ENCODE results near the gene SULT4A1.

Gene SULT4A1

DNA sequence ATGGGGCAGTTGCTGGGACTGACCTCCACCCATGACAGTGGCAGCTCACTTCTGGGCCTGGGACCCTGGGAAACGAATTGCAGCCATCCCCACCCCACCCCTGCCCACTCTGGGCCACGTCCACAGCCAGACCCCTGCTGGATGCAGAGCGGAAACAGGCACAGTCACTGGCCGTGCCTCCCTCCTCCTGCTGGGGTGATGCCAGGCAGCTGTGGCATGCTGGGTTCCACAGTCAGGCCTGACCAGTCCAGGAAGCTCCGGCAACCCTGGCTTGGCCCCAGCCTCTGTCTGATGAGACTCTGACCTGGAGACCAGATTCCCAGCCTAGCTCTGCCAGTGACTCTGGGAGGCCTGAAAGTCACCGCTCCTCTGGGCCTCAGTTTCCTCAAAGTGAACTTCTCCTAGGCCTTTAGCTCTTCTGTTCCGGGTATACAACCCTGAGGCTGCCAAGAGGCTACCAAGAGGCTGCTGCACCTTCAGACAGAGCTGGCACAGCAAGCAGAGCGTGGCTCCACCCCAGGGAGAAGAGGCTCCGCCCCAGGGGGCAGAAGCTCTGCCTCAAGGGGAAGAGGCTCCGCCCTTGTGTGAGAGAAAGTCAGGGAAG, 8.9 kb downstream of the SULT4A1 start:
- TF ChIP-seq JUND (IDR thresholded peaks at IDR 0.05; ENCODE audit: low read depth): no peak
- in situ Hi-C loops (cut with HindIII; ENCODE audit: low pct_unique_long_range_greater_than_20kb, low sequenced_read_pairs): no loop called here
- peak in 1 of 2 experiments; percentile 30 for DNase-seq (ENCODE audit: low read depth in 1 of 2, low spot score in 1 of 2)

DNA sequence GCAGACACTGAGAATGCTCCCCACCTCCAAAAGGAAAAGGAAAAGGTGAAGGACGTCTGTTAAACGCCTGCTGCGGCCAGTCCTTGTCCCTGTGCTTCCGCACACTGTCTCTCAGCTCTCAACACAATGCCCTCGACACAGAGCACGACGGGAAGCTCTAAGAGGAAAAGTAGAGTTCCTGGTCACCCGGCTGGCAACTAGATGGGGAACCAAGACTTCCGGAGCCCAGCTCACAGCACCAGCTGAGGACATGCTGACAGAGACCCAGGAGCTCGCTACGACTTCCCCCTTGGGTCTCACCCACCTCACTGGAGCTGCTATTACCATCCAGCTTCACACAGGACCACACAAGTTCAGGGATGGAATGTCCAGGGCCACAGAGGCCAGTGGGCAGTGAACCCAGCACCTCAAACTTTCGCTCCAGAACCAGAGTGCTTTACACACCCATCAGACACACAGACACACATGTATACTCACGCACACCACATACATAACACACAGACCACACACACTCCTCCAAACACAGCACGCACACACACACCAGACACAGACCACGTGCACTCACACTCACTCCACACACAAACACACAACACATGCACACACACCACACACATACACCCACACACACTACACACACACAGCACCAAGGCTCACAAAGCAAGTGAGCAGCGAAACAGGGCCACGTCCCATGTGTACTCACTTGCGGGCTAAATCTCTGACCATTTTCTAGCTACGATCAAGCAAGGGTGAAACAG, 9.6 kb downstream of the SULT4A1 start:
- in situ Hi-C loops (cut with HindIII; ENCODE audit: low pct_unique_long_range_greater_than_20kb, low sequenced_read_pairs): no loop called here

DNA sequence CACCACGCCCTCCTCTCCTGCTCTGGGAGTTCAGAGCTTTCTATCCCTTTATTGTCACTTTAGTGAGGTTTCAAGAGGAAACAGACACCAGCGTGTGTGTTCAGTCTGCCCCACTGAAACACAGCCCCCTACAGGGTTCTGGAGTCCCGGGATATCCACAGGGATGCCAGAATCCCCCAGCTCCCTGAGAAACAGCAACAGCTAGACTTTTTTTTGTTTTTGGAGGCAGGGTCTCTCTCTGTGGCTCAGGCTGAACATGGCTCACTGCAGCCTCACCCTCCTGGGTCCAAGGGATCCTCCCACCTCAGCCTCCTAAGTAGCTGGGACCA, 10.4 kb downstream of the SULT4A1 start:
- TF ChIP-seq JUND (IDR thresholded peaks at IDR 0.05; ENCODE audit: low read depth): no peak
- DNase-seq (ENCODE audit: low read depth in 1 of 2, low spot score in 1 of 2): no peak
- in situ Hi-C loops (cut with HindIII; ENCODE audit: low pct_unique_long_range_greater_than_20kb, low sequenced_read_pairs): no loop called here

More for the DNA sequence above, 9.6 kb downstream of the SULT4A1 start:
- TF ChIP-seq JUND (IDR thresholded peaks at IDR 0.05; ENCODE audit: low read depth): no peak
- DNase-seq (ENCODE audit: low read depth in 1 of 2, low spot score in 1 of 2): no peak

- no peak for TF ChIP-seq JUND (IDR thresholded peaks at IDR 0.05; ENCODE audit: low read depth)
- in situ Hi-C loops (cut with HindIII; ENCODE audit: low pct_unique_long_range_greater_than_20kb, low sequenced_read_pairs): no loop called here
- DNase-seq (ENCODE audit: low read depth in 1 of 2, low spot score in 1 of 2): no peak
Measured at GRCh38 chr22:43851058-43851978, 11.0 kb downstream of the SULT4A1 start.

GRCh38 chr22:43850529-43850928, 11.8 kb downstream of the SULT4A1 start:
- TF ChIP-seq JUND (IDR thresholded peaks at IDR 0.05; ENCODE audit: low read depth): no peak
- DNase-seq (ENCODE audit: low read depth in 1 of 2, low spot score in 1 of 2): no peak
- in situ Hi-C loops (cut with HindIII; ENCODE audit: low pct_unique_long_range_greater_than_20kb, low sequenced_read_pairs): no loop called here

DNA sequence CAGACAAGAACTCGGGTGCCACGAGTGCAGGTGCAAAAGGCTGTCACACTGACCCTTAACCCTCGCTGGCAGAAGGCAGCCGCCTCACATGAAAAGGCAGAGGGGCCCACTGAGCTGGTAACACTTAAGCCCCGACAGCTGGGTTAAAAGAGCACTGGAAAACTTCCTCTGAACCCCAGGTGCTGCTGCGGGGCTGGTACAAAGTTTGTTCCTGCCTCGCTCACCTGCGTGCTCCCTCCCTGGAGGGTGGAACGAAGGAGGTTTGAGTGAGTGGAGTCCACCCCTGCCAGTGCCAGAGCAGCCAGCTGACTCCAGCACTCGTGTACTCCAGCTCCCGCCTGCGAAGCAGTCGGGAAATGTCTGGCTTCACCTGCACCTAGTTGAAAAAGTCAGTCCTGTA, 12.6 kb downstream of the SULT4A1 start:
- in situ Hi-C loops (cut with HindIII; ENCODE audit: low pct_unique_long_range_greater_than_20kb, low sequenced_read_pairs): no loop called here
- DNase-seq (ENCODE audit: low read depth in 1 of 2, low spot score in 1 of 2): no peak
- TF ChIP-seq JUND (IDR thresholded peaks at IDR 0.05; ENCODE audit: low read depth): no peak

GRCh38 chr22:43848366-43849171, 13.7 kb downstream of the SULT4A1 start:
- DNase-seq (ENCODE audit: low read depth in 1 of 2, low spot score in 1 of 2): peak; percentile 57 to 58
- no peak for TF ChIP-seq JUND (IDR thresholded peaks at IDR 0.05; ENCODE audit: low read depth)
- in situ Hi-C loops (cut with HindIII; ENCODE audit: low pct_unique_long_range_greater_than_20kb, low sequenced_read_pairs): no loop called here

DNA sequence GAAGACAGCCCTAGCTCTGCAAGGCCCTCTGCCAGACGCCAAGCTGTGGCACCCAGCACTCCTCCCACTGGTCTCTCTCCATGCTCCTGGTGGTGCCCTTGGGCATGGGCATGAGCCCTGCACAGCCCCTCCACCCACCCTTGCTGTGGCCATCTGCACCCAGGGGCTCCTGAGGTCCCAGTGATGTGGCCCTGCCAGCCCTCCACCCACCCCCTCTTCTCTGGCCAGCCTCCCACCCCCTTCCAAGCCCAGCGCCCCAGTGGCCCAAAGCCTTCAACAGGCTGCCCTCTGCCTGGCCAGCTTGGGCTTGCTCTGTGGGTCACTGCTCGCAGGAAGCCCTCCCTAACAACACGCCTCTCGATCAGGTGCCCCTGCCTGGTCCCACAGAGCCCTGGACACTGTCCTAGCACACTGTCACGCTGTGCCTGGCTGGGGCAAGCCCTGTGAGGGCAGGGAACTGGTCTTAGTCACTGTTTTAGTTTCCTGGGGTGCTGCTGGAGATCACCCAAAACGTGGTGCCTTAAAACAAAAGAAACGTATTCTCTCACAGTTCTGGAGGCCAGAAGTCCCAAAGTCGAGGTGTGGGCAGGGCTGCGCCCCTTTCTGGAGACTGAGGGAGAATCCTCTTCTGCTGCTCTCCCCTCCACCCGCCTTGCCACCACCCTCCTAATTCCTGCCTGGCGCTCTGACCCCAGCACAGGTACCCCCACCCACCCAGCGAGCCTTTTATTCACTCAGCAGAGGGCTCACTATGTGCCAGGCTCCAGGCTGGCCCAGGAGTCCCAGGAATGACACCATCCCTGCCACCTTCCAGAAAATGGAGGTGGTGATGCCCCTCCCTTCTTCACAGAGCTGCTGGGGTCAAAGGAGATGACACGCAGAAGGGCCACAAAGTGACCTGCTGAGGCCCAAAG, 14.7 kb downstream of the SULT4A1 start:
- in situ Hi-C loops (cut with HindIII; ENCODE audit: low pct_unique_long_range_greater_than_20kb, low sequenced_read_pairs): no loop called here
- DNase-seq (ENCODE audit: low read depth in 1 of 2, low spot score in 1 of 2): no peak
- TF ChIP-seq JUND (IDR thresholded peaks at IDR 0.05; ENCODE audit: low read depth): no peak

DNA sequence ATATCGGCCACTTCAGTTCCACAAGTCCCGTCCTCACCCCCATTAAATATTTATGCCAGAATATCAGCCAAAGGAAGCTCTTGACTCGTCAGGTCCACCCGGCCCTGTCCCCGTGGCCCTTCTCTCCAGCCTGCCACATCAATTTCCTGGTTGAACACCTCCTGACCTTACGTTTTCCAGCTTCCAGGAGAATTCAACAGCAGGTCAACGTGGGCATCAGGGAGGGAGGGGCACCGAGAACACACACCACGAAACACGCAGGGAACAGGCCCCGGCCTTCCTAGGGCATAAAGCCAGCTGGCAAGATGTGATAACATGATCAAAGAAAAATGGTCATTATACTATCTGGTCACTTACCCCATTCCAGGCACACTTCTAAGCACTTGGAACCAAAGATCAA, 15.3 kb downstream of the SULT4A1 start:
- in situ Hi-C loops (cut with HindIII; ENCODE audit: low pct_unique_long_range_greater_than_20kb, low sequenced_read_pairs): no loop called here
- no peak for TF ChIP-seq JUND (IDR thresholded peaks at IDR 0.05; ENCODE audit: low read depth)
- DNase-seq (ENCODE audit: low read depth in 1 of 2, low spot score in 1 of 2): no peak

GRCh38 chr22:43845981-43846380, 16.3 kb downstream of the SULT4A1 start:
- no peak for DNase-seq (ENCODE audit: low read depth in 1 of 2, low spot score in 1 of 2)
- in situ Hi-C loops (cut with HindIII; ENCODE audit: low pct_unique_long_range_greater_than_20kb, low sequenced_read_pairs): no loop called here
- no peak for TF ChIP-seq JUND (IDR thresholded peaks at IDR 0.05; ENCODE audit: low read depth)

All from T47D (cell line).